GM12801 (cell line): Measurements from ENCODE around the gene GXYLT2.

ENCODE experiments used
- TF ChIP-seq, protein P1 (sequence below): IDR thresholded peaks from one replicate; pipeline ENCODE4 v1.5.1; 2011; ENCODE audit warnings: control low read depth; ENCODE audit not compliant: insufficient read length; ENCODE audit errors: extremely low read depth

GXYLT2 gene

DNA sequence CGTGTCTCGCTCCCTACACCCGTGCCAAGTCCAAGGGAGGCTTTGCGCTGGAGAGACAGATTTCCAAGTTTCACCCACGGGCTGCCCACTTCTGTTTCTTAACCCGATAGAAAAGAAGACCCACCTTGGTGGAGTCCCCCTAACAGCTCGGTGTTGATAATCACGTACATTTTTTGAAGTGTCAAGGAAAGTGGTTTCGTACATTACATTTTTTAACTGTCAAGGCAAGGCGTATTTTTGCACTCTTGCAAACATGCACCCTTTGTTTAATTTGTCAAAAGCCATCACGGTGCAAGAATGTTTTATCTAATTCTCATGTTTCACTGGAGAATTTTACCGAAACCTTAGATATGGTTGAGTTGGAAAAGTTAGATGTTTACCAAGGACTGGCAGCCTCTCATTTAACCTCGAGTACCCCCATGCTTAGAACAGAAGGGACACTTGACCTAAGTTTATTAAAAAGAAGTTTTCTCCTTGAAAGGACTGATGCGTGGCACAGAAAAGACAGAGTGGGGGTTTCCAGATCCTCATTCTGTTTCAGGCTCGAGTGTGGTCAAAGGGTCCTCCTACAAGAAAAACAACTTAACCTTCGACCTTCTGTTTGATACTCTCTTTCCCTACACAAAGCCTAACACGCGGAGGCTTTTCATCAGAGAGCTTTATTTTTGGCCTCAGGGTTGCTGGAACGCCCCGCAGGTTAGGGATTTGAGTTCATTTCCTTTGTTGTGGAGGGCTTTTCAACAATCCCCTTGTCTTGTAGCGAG, 882 bp downstream of the GXYLT2 start:
- TF ChIP-seq, protein P1, sequence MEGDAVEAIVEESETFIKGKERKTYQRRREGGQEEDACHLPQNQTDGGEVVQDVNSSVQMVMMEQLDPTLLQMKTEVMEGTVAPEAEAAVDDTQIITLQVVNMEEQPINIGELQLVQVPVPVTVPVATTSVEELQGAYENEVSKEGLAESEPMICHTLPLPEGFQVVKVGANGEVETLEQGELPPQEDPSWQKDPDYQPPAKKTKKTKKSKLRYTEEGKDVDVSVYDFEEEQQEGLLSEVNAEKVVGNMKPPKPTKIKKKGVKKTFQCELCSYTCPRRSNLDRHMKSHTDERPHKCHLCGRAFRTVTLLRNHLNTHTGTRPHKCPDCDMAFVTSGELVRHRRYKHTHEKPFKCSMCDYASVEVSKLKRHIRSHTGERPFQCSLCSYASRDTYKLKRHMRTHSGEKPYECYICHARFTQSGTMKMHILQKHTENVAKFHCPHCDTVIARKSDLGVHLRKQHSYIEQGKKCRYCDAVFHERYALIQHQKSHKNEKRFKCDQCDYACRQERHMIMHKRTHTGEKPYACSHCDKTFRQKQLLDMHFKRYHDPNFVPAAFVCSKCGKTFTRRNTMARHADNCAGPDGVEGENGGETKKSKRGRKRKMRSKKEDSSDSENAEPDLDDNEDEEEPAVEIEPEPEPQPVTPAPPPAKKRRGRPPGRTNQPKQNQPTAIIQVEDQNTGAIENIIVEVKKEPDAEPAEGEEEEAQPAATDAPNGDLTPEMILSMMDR: no peak

DNA sequence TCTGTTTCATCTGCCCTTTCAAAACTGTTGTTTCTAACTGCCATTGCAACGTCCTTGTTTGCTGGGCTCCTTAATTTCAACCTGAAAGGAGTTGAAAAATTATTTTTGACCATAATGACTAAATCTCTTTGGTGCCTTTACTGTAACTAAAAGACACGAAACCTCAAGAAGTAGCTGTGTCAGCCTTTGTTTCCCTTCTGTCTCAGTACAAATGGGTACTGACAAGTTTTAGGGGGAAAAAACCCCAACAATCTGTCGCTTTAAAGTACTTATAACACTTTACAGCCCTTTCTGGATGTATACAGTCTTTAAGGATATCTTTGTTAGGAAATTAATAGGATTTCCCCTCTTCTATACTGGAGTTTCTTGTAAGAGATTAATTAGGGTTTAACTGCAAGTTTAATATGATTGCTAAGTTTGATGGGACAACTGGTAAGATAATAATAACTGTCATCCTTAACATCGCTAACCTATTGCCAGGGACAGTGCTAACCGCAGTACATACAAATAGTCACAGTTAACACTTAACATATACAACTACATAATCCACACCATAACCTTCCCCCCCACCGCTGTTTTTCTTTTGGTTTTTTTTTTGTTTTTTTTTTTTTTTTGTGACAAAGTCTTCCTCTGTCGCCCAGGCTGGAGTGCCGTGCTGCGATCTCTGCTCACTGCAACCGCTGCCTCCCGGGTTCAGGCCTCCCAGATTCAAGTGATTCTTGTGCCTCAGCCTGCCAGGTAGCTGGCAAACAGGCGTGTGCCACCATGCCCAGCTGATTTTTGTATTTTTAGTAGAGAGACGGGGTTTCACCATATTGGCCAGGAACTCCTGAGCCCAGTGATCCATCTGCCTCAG, 1.7 kb downstream of the GXYLT2 start:
- TF ChIP-seq, protein P1: no peak

DNA sequence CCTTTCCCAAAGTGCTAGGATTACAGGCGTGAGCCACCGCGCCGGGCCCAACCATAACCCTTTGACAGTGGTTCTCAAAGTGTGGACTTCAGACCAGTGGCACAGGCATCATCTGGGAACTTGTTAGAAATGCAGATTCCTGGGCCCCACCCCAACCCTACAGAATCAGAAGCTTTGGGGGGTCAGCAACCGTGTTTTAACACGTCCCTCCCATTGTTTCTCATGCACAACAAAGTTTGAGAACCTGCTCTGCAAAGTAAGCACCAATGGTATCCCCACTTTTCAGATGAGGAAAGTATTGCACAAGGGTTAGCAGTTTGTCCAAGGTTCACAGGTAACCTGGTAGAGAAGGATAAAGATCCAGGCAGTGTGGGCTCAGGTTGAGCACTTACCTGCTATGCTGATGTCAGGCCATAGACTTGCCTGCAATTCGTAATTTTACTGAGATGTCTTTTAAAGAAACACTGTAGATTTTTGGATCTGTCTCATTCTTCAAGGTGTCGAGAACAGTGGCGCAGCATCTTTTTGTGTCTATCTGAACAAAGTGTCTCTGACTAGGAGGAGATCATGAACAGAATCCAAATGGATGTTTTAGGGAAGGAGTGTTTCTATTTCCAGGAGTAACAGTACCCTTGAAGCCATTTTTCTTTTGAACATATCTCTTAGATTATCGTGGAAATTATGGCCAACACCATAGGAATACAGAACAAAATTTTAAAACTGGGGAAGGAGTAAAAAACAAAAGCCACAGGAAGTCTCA, 2.5 kb downstream of the GXYLT2 start:
- TF ChIP-seq, protein P1: no peak

DNA sequence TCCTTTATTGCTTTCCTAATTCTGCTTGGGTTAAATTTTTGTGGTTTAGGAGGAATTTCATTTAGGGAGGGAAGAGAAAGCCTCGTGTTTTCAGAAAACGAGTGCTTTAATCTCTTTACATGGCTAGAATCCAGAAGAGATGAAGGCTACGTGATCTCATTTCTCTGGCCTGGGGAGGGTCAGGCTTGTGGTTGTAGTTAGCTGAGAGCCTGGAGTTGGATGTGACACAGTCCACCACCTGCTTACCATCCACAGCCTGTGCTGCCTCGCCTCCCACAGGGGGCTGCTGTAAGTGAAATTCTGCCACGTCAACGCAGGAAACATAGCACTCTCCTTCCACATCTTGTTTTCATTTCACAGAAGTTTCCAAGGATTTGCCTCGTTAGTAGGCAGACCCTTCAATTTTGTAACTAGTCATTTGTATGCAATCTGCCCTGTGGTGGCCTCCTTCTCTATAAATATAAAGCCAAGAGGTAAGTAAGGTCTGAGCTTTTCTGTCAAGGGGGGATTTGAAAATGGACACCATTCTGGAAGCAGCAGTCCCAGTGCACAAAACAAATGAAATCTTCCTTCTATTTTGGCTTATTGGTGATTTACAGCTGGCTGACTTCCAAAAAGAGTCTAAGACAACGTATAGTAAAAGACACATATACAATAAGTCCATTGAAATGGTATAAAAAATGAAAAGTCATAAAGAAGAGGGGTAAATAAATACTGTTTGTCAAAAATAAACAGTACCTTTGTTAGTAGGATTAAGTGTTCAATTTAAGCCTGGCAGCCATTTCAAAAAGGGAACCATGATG, 3.4 kb downstream of the GXYLT2 start:
- TF ChIP-seq, protein P1: no peak

DNA sequence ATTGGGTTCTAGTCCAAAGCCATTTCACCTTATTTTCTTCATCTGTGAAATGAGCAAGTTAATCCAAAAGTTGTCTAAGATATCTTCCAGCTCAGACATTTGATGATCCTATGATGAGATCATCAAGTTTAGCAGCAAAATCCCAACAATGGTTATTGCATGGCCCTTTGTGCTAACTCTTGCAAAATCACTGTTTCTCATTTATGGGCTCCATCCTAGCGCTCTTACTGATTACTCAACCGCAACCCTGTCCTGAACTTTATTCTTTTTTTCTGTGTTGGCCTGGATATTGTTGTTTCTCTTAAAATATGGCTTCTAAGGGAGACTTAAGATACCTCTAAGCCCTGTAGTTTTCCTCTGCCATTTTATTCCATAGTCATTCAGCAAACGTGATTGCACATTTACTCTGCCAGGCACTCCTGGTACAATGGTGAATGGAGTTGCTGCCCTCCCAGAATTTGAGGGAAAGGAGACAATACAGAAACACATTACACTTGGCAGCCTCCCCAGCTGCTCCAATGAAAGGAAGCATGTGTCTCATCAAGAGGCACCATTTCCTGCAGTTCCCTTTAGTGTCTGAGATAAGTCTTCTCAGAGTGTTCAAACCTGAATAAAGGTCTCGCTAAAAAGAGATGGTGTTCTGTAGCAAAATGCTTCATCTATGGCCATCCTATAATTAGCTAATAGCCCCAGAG, 4.4 kb downstream of the GXYLT2 start:
- TF ChIP-seq, protein P1: no peak

GRCh38 chr3:72892870-72893269, 5.0 kb downstream of the GXYLT2 start:
- TF ChIP-seq, protein P1: no peak
